Natural killer cell (primary cell): ENCODE data around the gene BROX. TPM values are rescaled to one million over a fixed set of nuclear protein-coding genes. Genes with fewer than 3 reads are reported as not detected.

ENCODE experiments used
- ATAC-seq, 3 donors: fragments of 150-1000 bp in 2 of 3; fragments of 200-7000 bp in 1 of 3; cut with Tn5 transposase; 1 replicate in 1 of 3; 2 replicates in 2 of 3; pipeline ENCODE4 v1.10.0; 2021; ENCODE audit warnings: mild to moderate bottlenecking in 2 of 3, moderate library complexity in 2 of 3
- DNase-seq, 2 donors: peaks; one replicate each; pipeline versions ENCODE4 v3.0.0 to v3.0.0-alpha.2; 2013 to 2021; ENCODE audit warnings: mixed read lengths in 1 of 2
- H3K27ac ChIP-seq: one replicate; pipeline ENCODE4 v1.5.1; 2013; ENCODE audit warnings: mild to moderate bottlenecking, low read length
- H3K27me3 ChIP-seq: one replicate; pipeline ENCODE4 v1.6.1; 2013; ENCODE audit warnings: low read length; ENCODE audit not compliant: control insufficient read depth, insufficient read depth
- H3K36me3 ChIP-seq: one replicate; pipeline ENCODE4 v1.6.1; 2013; ENCODE audit warnings: low read length; ENCODE audit not compliant: control insufficient read depth, insufficient read depth
- H3K4me1 ChIP-seq: one replicate; pipeline ENCODE4 v1.6.1; 2013; ENCODE audit warnings: low read length; ENCODE audit not compliant: control insufficient read depth, insufficient read depth
- H3K4me3 ChIP-seq: one replicate; pipeline ENCODE4 v1.5.1; 2013; ENCODE audit warnings: low read length
- H3K9me3 ChIP-seq: one replicate; pipeline ENCODE4 v1.6.1; 2013; ENCODE audit warnings: low read length; ENCODE audit not compliant: control insufficient read depth, insufficient read depth
- H3K27ac Mint-ChIP-seq, 2 donors: one replicate each; pipeline ENCODE4 v1.8.0; 2022; ENCODE audit warnings: mild to moderate bottlenecking in 2 of 2, mixed read lengths in 2 of 2, moderate library complexity in 1 of 2
- H3K27me3 Mint-ChIP-seq, 2 donors: one replicate each; pipeline ENCODE4 v1.8.0; 2022; ENCODE audit warnings: low read depth in 2 of 2, mixed read lengths in 2 of 2
- H3K36me3 Mint-ChIP-seq: one replicate; pipeline ENCODE4 v1.8.0; 2022; ENCODE audit warnings: mixed read lengths
- H3K4me1 Mint-ChIP-seq, 2 donors: one replicate each; pipeline ENCODE4 v1.8.0; 2022; ENCODE audit warnings: mixed read lengths in 2 of 2
- H3K4me3 Mint-ChIP-seq: one replicate; pipeline ENCODE4 v1.8.0; 2022; ENCODE audit warnings: mild to moderate bottlenecking, moderate library complexity, mixed read lengths
- H3K9me3 Mint-ChIP-seq, 2 donors: one replicate each; pipeline ENCODE4 v1.8.0; 2022; ENCODE audit warnings: mixed read lengths in 2 of 2
- CTCF ChIP-seq: fragments of 200-600 bp; IDR thresholded peaks from one replicate; pipeline ENCODE4 v1.8.0; 2022; ENCODE audit warnings: antibody characterized with exemption
- WGBS: methylation state at CpG from one replicate; pipeline ENCODE4 v1.1.7; 2013; ENCODE audit warnings: missing lambda C conversion rate; ENCODE audit not compliant: insufficient coverage; 5-methylcytosine and 5-hydroxymethylcytosine counted together
- intact Hi-C: fragments of 100-400 bp; cut with micrococcal nuclease; formaldehyde crosslinking; loops from one replicate; pipeline ENCODE4 v1.14.2; 2022
- total RNA-seq, 4 donors: library from RNA; stranded (reverse); fragments of 120-200 nt in 1 of 4; gene quantifications; one replicate each; pipeline versions ENCODE4 v1.2.3 to v1.2.4, GENCODE V29; 2013 to 2022

Gene BROX
- total RNA-seq, 3 donors from 2014 or later (not counting 1 experiment from before 2014, with no cell fraction given), result 68.3 to 75.2 (median 74.5) TPM

- Histone ChIP-seq H3K36me3 (peaks cover 33% of the 10 kb centered on the region), H3K27ac (no peak overlapping the region), H3K9me3 (no peaks in the 10 kb centered on the region), H3K4me3 (no peak overlapping the region), H3K4me1 (peaks cover 4% of the 10 kb centered on the region), H3K27me3 (no peaks in the 10 kb centered on the region)
- intact Hi-C loops, result no loop called here
- TF ChIP-seq CTCF, result no peak
- Mint-ChIP-seq H3K4me1 (peaks cover 24 to 25% of the 10 kb centered on the region in 2 donors), H3K27me3 (no peaks in the 10 kb centered on the region), H3K27ac (no peak overlapping the region), H3K36me3 (no peaks in the 10 kb centered on the region), H3K4me3 (no peak overlapping the region), H3K9me3 (no peaks in the 10 kb centered on the region)
- ATAC-seq (no peak), DNase-seq (no peak)
- WGBS, result over 99% methylated on average over 8 of the region's 8 CpGs
Observed at GRCh38 chr1:222696741-222697140, 15.6 kb upstream of the BROX start.

GRCh38 chr1:222697203-222697602, 15.2 kb upstream of the BROX start:
- Mint-ChIP-seq H3K9me3 (no peaks in the 10 kb centered on the region), H3K27ac (no peak overlapping the region), H3K4me1 (peaks cover 24 to 25% of the 10 kb centered on the region in 2 donors), H3K4me3 (no peak overlapping the region), H3K27me3 (no peaks in the 10 kb centered on the region), H3K36me3 (peaks cover under 1% of the 10 kb centered on the region)
- intact Hi-C loops, result no loop called here
- ATAC-seq (no peak), DNase-seq (no peak)
- no peaks in the 10 kb centered on the region for H3K9me3 ChIP-seq
- H3K27ac ChIP-seq, result no peak overlapping the region
- 91% methylated on average over 1 of the region's 2 CpGs for WGBS
- H3K27me3 ChIP-seq, result no peaks in the 10 kb centered on the region
- H3K4me3 ChIP-seq, result no peak overlapping the region
- peaks cover 36% of the 10 kb centered on the region for H3K36me3 ChIP-seq
- TF ChIP-seq CTCF, result no peak
- peaks cover 4% of the 10 kb centered on the region for H3K4me1 ChIP-seq

GRCh38 chr1:222697826-222698225, 14.5 kb upstream of the BROX start:
- DNase-seq, result no peak
- Histone ChIP-seq H3K36me3 (peaks cover 41% of the 10 kb centered on the region), H3K9me3 (no peaks in the 10 kb centered on the region), H3K4me3 (no peak overlapping the region), H3K27ac (no peak overlapping the region), H3K27me3 (no peaks in the 10 kb centered on the region), H3K4me1 (peaks cover 4% of the 10 kb centered on the region)
- Mint-ChIP-seq H3K4me3 (no peak overlapping the region), H3K27ac (no peak overlapping the region), H3K4me1 (peaks cover 19 to 24% of the 10 kb centered on the region in 2 donors), H3K27me3 (no peaks in the 10 kb centered on the region), H3K36me3 (peaks cover 7% of the 10 kb centered on the region), H3K9me3 (no peaks in the 10 kb centered on the region)
- 100% methylated on average over 1 of the region's 2 CpGs for WGBS
- TF ChIP-seq CTCF, result no peak
- ATAC-seq, result no peak
- intact Hi-C loops, result no loop called here

GRCh38 chr1:222702210-222702609, 10.2 kb upstream of the BROX start:
- H3K27ac ChIP-seq, result no peak overlapping the region
- no peak overlapping the region for H3K4me3 Mint-ChIP-seq
- H3K9me3 ChIP-seq, result no peaks in the 10 kb centered on the region
- no peaks in the 10 kb centered on the region for H3K27me3 ChIP-seq
- WGBS, result 93% methylated on average over 3 of the region's 4 CpGs
- H3K36me3 ChIP-seq, result peaks cover 33% of the 10 kb centered on the region
- intact Hi-C loops, result no loop called here
- no peak for TF ChIP-seq CTCF
- no peaks in the 10 kb centered on the region for H3K27me3 Mint-ChIP-seq
- no peak for DNase-seq
- peak overlapping the region in 1 of 2 donors; percentile 23 for H3K27ac Mint-ChIP-seq
- H3K4me1 Mint-ChIP-seq, result peaks cover 21 to 38% of the 10 kb centered on the region in 2 donors
- H3K4me1 ChIP-seq, result no peaks in the 10 kb centered on the region
- H3K4me3 ChIP-seq, result no peak overlapping the region
- H3K36me3 Mint-ChIP-seq, result peaks cover 8% of the 10 kb centered on the region
- no peak for ATAC-seq
- H3K9me3 Mint-ChIP-seq, result no peaks in the 10 kb centered on the region
